Right renal cortex interstitium (tissue), 3 donors: ENCODE results near the gene CLIP2. TPM values are rescaled to one million over a fixed set of nuclear protein-coding genes. Genes with fewer than 3 reads are reported as not detected.
"Not testable (repeated sequence)": the region's sequence is repeated elsewhere in the genome, so short reads cannot be mapped to it uniquely, and the experiment has no call there.

Experiments
- DNase-seq, 3 donors: peaks; one replicate each; pipeline ENCODE4 v3.0.0-alpha.2; 2013; ENCODE audit warnings: low read depth in 3 of 3, low spot score in 2 of 3
- polyA plus RNA-seq, 3 donors: library from polyadenylated mRNA; unstranded; fragments of 120-200 nt; gene quantifications; one replicate each; pipeline ENCODE4 v1.2.1, GENCODE V29; 2013; ENCODE audit not compliant: insufficient read length in 3 of 3

The CLIP2 gene
- polyA plus RNA-seq, result 10 to 100 TPM; 22.6 to 24.4 (median 23.0) TPM

DNA sequence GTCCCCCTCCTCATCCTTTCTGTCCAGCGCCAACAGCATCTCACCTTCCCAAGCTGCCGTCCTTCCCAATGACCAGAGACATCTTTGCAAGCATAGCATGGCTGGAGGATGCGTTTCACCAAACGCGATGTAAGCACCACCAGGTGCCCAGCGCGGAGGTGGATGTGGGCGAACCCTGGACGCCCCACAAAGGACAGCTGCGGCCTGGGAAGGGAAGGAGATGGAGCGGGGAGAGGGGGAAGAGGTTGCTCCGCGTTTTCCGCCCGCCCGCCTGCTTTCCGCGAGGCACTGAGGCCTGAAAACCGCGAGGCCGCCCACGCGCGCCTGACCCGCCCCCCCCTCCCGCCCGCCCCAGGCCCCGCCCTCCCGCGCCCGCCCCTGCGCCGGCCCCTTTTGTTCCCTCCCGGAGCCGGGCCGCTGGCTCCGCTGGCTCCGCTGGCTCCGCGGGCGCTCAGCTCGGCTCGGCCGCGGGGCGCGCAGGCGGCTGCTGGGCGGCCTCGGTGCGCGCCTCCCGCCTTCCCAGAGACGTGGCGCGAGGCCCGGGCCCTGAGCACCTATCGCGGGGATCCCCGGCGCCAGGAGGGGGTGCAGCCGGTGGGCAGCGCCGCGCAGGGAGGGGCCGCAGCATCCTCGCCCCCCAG is at the start of gene CLIP2:
Gene CLIP2 (plus strand): TSS at position 390 of the 641 bp plus-strand sequence. CDS start 28,140 bp downstream, outside the sequence.
- DNase-seq, result peak in 1 of 3 donors; percentile 59

DNA sequence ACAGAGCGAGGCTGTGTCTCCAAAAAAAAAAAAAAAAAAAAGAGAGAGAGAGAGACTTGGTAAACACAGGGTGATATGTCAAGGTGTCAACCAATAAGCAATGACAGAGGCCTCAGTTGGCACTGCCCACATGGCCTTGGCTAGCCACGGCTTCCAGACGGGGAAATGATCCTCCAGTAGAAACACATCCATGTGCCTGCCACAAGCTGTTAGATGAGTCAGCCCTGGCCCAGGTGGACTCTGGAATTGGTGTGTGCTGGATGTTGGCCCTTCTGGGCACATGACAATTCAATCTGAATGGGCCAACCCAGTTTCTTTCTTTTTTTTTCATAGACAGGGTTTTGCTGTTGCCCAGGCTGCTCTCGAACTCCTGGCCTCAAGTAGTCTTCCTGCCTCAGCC is 48.7 kb upstream of the CLIP2 start:
- DNase-seq, result no peak

DNA sequence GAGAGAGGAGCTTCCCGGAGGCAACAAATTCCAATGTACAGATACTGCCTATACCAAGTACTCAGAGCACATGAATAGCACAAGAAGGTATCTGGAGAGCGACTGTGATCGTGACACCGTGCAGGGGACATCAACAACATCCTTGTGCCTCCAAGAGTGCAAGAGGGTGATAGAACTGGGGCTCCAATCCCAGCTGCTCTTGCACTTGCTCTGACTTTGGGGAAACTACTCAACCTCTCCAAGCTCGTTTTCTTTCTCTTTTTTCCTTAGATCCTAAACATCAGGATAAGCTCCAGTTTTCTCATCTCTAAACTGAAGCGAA is 47.1 kb upstream of the CLIP2 start:
- no peak for DNase-seq

- DNase-seq, result no peak
Observed at GRCh38 chr7:74246497-74246896, 42.7 kb upstream of the CLIP2 start.

DNA sequence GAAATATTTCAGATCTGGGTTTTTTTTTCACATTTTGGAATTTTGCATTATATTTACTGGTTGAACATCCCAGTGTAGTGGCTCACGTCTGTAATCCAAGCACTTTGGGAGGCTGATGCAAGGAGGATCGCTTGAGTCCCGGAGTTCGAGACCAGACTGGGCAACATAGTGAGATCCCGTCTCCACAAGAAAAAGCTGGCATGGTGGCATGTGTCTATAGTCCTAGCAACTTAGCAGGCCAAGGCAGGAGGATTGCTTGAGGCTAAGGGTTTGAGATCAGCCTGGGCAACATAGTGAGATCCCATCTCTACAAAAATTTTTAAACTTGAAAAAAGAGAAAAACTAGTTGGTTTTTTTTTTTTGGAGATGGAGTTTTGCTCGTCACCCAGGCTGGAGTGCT is 41.1 kb upstream of the CLIP2 start:
- DNase-seq, result no peak

- DNase-seq, result not testable (repeated sequence)
Observed at GRCh38 chr7:74249058-74249457, 40.1 kb upstream of the CLIP2 start.

DNA sequence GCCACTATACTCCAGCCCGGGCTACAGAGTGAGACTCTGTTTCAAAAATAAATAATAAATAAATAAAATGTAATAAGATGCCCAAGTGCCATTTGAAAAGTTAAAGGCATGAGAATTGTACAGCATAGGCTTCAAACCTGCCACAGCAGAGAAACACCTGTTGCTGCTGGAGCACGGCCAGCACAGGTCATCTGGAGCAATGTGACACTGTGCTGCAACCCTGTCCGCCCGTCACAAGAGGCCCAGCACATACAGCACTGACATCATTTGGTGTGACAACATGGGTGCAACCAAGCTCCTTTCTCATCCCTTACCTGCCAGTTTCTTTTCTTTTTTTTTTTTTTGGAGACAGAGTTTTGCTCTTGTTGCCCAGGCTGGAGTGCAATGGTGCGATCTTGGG is 36.3 kb upstream of the CLIP2 start:
- DNase-seq, result no peak

- DNase-seq, result no peak
Observed at GRCh38 chr7:74253331-74253730, 35.9 kb upstream of the CLIP2 start.

- no peak for DNase-seq
Observed at GRCh38 chr7:74253835-74254128, 35.4 kb upstream of the CLIP2 start.

- DNase-seq, result peak; percentile 89 to 91 (median 90)
Observed at GRCh38 chr7:74254129-74254857, 34.9 kb upstream of the CLIP2 start, which contains the start of gene RFC2. Gene RFC2, minus strand, starts transcription at chr7:74254399. Its CDS starts 16 bp downstream, at chr7:74254383.

GRCh38 chr7:74254858-74255379 is 34.3 kb upstream of the CLIP2 start:
- no peak for DNase-seq

GRCh38 chr7:74255461-74255860 is 33.7 kb upstream of the CLIP2 start:
- not testable (repeated sequence) for DNase-seq

DNA sequence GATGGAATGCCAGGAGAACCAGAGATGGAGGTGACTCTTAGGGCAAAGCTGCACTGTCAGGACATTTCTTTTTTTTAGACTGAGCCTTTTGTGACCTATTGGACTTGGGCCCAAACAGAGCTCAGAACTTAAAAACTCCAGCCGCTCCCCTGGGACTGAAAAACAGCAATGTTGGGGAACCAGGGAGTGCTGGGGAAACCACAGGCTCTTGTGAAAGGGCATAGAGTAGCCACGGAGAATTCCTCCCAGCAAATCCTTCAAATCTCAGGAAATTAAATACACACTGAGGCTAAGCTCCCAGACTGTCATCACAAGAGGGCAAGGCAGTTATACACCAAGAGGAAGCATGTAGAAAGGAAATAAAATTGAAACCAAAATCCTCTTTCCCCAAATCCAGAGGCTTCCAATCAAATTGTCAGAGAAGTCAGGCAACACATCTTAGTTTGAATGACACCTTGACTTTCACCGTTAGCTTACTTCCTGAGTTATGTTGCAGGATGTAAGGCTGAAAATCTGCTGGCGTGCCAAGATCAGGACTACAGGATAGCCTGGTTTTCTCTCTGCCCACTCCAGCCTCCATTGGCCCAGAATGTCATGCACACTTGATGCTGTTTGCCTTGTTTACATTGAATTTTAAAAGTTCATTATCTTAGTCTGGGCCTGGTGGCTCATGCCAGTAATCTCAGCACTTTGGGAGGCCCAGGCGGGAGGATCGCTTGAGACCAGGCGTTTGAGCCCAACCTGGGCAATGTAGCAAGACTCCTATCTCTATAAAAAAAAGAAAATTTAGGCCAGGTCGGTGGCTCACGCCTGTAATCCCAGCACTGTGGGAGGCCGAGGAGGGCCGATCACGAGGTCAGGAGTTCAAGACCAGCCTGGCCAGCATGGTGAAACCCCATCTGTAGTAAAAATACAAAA is 32.5 kb upstream of the CLIP2 start:
- DNase-seq, result no peak

DNA sequence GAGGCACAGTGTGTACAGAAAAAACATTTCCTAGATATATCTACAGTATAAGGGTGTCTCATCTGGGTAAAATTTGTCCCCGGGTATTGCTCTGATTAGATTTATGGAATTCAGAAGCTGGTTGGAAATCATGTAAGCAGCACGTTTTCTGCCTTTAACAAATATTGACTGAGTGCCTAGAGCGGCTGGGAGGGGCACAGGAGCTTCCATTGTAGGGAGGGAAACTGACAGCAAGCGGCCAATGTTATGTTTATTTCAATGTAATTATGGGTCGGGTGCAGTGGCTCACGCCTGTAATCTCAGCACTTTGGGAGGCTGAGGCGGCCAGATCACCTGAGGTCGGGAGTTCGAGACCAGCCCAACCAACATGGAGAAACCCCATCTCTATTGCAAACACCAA is 30.6 kb upstream of the CLIP2 start:
- DNase-seq, result no peak

- DNase-seq, result no peak
Observed at GRCh38 chr7:74262639-74263398, 26.4 kb upstream of the CLIP2 start.

DNA sequence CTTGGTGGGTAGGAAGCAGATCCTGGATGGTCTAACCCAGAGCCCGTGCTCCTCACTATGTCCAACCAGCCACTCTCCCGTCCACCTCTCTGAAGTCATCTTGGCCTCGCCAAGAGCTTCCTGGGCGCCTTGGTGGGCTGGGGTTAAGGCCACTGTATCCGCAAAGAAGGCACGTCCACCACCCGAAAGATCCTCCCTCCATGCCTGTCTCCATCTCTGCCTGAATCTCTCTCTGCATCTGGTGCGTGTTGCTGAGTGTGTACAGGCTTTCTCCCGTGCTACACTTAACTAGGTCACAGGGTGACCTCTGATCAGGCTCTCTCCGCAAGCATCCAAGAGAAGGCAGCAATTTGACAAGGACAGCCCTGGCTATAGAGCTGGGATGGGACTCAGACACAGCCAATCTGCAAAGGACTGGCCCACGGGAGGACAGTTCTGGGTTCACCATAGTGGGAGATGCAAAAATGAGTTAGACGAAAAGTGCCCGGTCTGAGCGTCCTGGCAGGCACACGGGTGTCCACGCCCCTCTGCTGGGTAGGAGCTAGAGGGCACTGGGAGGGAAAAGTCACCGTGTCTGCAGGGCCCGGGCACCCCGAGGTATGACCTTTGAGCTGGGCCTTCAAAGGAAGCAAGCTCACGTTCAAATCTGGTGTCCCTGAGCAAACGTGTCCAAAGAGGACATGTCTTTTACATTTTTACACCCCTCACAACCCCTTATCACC is 25.6 kb upstream of the CLIP2 start:
- DNase-seq, result no peak

DNA sequence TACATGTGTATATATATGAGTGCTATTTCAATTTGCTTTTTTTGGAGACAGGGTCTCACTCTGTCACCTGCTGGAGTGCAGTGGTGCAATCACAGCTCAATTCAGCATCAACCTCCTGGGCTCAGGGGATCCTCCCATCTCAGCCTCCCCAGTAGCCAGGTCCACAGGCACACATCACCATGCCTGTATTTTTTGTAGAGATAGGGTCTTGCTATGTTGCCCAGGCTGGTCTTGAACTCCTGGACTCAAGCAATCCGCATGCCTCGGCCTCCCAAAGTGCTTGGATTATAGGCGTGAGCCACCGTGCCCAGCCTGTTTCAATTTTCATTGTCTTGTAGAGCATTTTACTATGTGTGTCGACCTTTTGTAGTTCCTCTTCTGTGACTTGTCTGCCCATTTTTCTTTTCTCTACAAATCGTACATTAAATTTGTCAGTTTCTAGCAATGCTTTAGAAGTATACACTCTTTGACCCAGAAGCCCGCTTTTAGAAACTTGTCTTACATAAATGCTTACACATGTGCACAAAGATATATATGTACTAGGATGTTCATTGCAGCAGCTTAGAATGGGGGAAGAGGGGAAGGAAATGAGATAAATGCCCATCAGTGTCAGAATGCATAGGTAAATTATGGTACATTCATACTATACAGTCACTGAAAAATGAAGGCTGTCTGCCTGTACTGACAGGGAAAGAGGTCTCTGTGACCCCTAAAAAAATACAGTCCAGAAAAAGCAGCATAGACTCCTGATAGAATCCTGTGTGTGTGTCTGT is 22.8 kb upstream of the CLIP2 start:
- no peak for DNase-seq

DNA sequence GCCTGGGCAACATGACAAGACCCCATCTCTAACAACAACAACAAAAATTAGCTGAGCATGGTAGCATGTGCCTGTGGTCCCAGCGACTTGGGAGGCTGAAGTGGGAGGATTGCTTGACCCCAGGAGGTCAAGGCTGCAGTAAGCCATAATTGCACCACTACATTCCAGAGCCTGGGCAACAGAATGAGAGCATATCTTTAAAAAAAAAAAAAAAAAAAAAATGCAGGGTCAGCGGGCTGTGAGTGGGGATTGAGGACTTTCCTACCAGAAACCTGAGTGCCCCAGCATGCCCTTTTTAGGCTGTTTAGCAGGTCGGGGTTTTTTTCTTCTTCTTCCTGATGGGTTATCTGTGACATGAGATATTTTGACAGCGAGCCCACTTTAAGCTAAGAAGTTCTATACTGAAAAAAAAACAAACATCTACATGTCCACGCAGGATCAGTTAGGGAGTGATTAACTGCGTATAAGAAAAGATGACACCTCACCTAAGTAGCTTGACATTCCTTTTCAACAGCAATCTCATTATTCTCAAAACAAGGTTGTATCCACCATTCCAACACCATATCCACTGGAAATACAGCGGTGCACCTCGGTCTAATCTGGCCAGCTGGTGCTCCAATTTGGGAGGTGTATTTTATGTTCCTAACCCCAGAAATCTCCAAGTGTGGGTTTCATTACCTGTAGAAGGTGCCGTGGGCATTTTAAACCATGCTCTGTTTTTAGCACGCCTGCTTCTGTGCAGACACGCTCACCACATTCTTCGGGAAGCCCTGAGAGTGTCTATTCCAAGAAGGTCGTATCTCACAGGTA is 21.2 kb upstream of the CLIP2 start:
- DNase-seq, result no peak
